Gastrocnemius medialis (tissue), 4 donors: ENCODE measurements around the gene ADGRL3. TPM values are rescaled to one million over a fixed set of nuclear protein-coding genes. Genes with fewer than 3 reads are reported as not detected.

ENCODE experiments used
- ATAC-seq, 2 donors: fragments of 150-250 bp; one replicate each; pipeline ENCODE4 v1.9.1; 2016
- DNase-seq, 2 donors: peaks; one replicate each; pipeline ENCODE4 v3.0.0-alpha.2; 2019
- H3K27ac ChIP-seq, 4 donors: fragments of 200-600 bp; sonication (generic); 1 replicate in 1 of 4; 2 replicates in 3 of 4; pipeline ENCODE4 v1.5.1; 2016 to 2018; ENCODE audit warnings: mild to moderate bottlenecking in 2 of 4, moderate library complexity in 1 of 4
- H3K27me3 ChIP-seq, 3 donors: fragments of 200-600 bp; sonication (generic) in 2 of 3; 1 replicate in 1 of 3; 2 replicates in 2 of 3; pipeline versions ENCODE4 v1.5.1 to v1.6.0; 2016 to 2019; ENCODE audit warnings: mild to moderate bottlenecking in 1 of 3, moderate library complexity in 1 of 3
- H3K36me3 ChIP-seq, 2 donors: fragments of 200-600 bp; sonication (generic) in 1 of 2; one replicate each; pipeline ENCODE4 v1.5.1; 2017 to 2018
- H3K4me1 ChIP-seq, 2 donors: fragments of 200-600 bp; sonication (generic) in 1 of 2; one replicate each; pipeline ENCODE4 v1.5.1; 2016 to 2017; ENCODE audit warnings: mild to moderate bottlenecking in 2 of 2
- H3K4me3 ChIP-seq, 4 donors: fragments of 200-600 bp; sonication (generic) in 3 of 4; 1 replicate in 1 of 4; 2 replicates in 3 of 4; pipeline ENCODE4 v1.5.1; 2016 to 2019; ENCODE audit warnings: mild to moderate bottlenecking in 2 of 4
- H3K9me3 ChIP-seq, 3 donors: fragments of 200-600 bp; sonication (generic) in 2 of 3; 1 replicate in 1 of 3; 2 replicates in 2 of 3; pipeline ENCODE4 v1.5.1; 2016 to 2019
- CTCF ChIP-seq, 5 experiments: fragments of 450-650 bp in 3 of 5; fragments of 200-600 bp in 2 of 5; sonication (generic) in 2 of 5; IDR thresholded peaks in 4 of 5; conservative IDR thresholded peaks in 1 of 5; 1 replicate in 4 of 5; 2 replicates in 1 of 5; pipeline ENCODE4 v1.5.1; 2016 to 2019; ENCODE audit warnings: antibody characterized with exemption in 5 of 5, mild to moderate bottlenecking in 3 of 5, moderate library complexity in 3 of 5
- POLR2A ChIP-seq, 2 donors: fragments of 450-650 bp; IDR thresholded peaks; one replicate each; pipeline ENCODE4 v1.6.1; 2017; ENCODE audit warnings: antibody characterized with exemption in 2 of 2, mild to moderate bottlenecking in 2 of 2, moderate library complexity in 2 of 2
- in situ Hi-C, 4 donors: fragments of 200-750 bp; cut with MboI; loops; one replicate each; pipeline versions ENCODE4 v1.15.0 to v1.8.0; 2017; ENCODE audit warnings: low sequenced_read_pairs in 4 of 4
- intact Hi-C: fragments of 100-400 bp; cut with DNase I; formaldehyde crosslinking; loops from one replicate; pipeline ENCODE4 v1.15.1; 2023; ENCODE audit warnings: low total_unique reads
- total RNA-seq, 4 donors: library from RNA; depleted of rRNA; stranded (reverse); fragments of >200 nt; gene quantifications; one replicate each; pipeline versions ENCODE4 v1.1.0 to v1.2.3, GENCODE V29; 2016

Gene ADGRL3
- total RNA-seq, 4 donors from 2014 or later, result 0.69 to 2.2 (median 1.1) TPM

- TF ChIP-seq POLR2A (IDR thresholded peaks at IDR 0.05), result no peak
- Histone ChIP-seq H3K4me1 (no peaks in the 10 kb centered on the region), H3K9me3 (no peaks in the 10 kb centered on the region), H3K27me3 (no peaks in the 10 kb centered on the region), H3K27ac (no peak overlapping the region), H3K36me3 (no peaks in the 10 kb centered on the region), H3K4me3 (no peak overlapping the region)
- ATAC-seq (no peak), DNase-seq (no peak)
- in situ Hi-C loops (no loop called here), intact Hi-C loops (no loop called here)
Measured at GRCh38 chr4:61603086-61603485, 403.0 kb downstream of the ADGRL3 start.

- in situ Hi-C loops, result no loop called here
- Histone ChIP-seq H3K27me3 (no peaks in the 10 kb centered on the region), H3K4me1 (no peaks in the 10 kb centered on the region), H3K27ac (no peak overlapping the region), H3K9me3 (no peaks in the 10 kb centered on the region), H3K36me3 (no peaks in the 10 kb centered on the region), H3K4me3 (no peak overlapping the region)
- intact Hi-C loops, result no loop called here
- no peak for ATAC-seq
- no peak for DNase-seq
- no peak for TF ChIP-seq POLR2A (IDR thresholded peaks at IDR 0.05)
- no peak for TF ChIP-seq CTCF (IDR thresholded peaks at IDR 0.05 in 4 of 5, conservative IDR thresholded peaks at IDR 0.05 in 1 of 5)
Measured at GRCh38 chr4:61604054-61604453, 403.9 kb downstream of the ADGRL3 start.

GRCh38 chr4:61605984-61606383 is 405.9 kb downstream of the ADGRL3 start:
- Histone ChIP-seq H3K4me1 (no peaks in the 10 kb centered on the region), H3K36me3 (no peaks in the 10 kb centered on the region), H3K4me3 (no peak overlapping the region), H3K9me3 (no peaks in the 10 kb centered on the region), H3K27me3 (no peaks in the 10 kb centered on the region), H3K27ac (no peak overlapping the region)
- in situ Hi-C loops, result no loop called here
- intact Hi-C loops, result no loop called here
- no peak for ATAC-seq
- DNase-seq, result no peak
- no peak for TF ChIP-seq CTCF (IDR thresholded peaks at IDR 0.05 in 4 of 5, conservative IDR thresholded peaks at IDR 0.05 in 1 of 5)
- no peak for TF ChIP-seq POLR2A (IDR thresholded peaks at IDR 0.05)

GRCh38 chr4:61614231-61614630 is 414.1 kb downstream of the ADGRL3 start:
- ATAC-seq, result no peak
- DNase-seq, result no peak
- intact Hi-C loops (no loop called here), in situ Hi-C loops (no loop called here)
- no peaks in the 10 kb centered on the region for H3K36me3 ChIP-seq
- no peak overlapping the region for H3K27ac ChIP-seq
- H3K4me3 ChIP-seq, result no peak overlapping the region
- H3K27me3 ChIP-seq, result no peaks in the 10 kb centered on the region
- H3K4me1 ChIP-seq, result no peaks in the 10 kb centered on the region
- TF ChIP-seq CTCF (IDR thresholded peaks at IDR 0.05 in 4 of 5, conservative IDR thresholded peaks at IDR 0.05 in 1 of 5) (no peak), POLR2A (IDR thresholded peaks at IDR 0.05) (no peak)
- H3K9me3 ChIP-seq, result no peaks in the 10 kb centered on the region

- no peak overlapping the region for H3K4me3 ChIP-seq
Measured at GRCh38 chr4:61619528-61619927, 419.4 kb downstream of the ADGRL3 start.

More at GRCh38 chr4:61619528-61619927, 419.4 kb downstream of the ADGRL3 start:
- Histone ChIP-seq H3K27ac (no peak overlapping the region), H3K9me3 (no peaks in the 10 kb centered on the region), H3K27me3 (no peaks in the 10 kb centered on the region), H3K4me1 (no peaks in the 10 kb centered on the region), H3K36me3 (no peaks in the 10 kb centered on the region)
- ATAC-seq (no peak), DNase-seq (no peak)
- in situ Hi-C loops (no loop called here), intact Hi-C loops (no loop called here)
- TF ChIP-seq POLR2A (IDR thresholded peaks at IDR 0.05) (no peak), CTCF (IDR thresholded peaks at IDR 0.05 in 4 of 5, conservative IDR thresholded peaks at IDR 0.05 in 1 of 5) (no peak)
